Right lobe of liver (tissue), 4 donors: ENCODE measurements around the gene SAMMSON.

Experiments used
- CTCF ChIP-seq, 4 donors: fragments of 200-600 bp in 3 of 4; fragments of 450-650 bp in 1 of 4; IDR thresholded peaks; one replicate each; pipeline versions ENCODE4 v1.5.1 to v1.8.0; 2016 to 2022; ENCODE audit warnings: antibody characterized with exemption in 4 of 4, mild to moderate bottlenecking in 2 of 4
- POLR2A ChIP-seq: fragments of 450-650 bp; IDR thresholded peaks from one replicate; pipeline ENCODE4 v1.6.1; 2017; ENCODE audit warnings: antibody characterized with exemption, mild to moderate bottlenecking
- donor health status: DM: no; HTN: no; CAD: no.
- donor health status: DM: no; HTN: no; CAD: no.
- donor health status: DM: no; HTN: yes; CAD: no.

- TF ChIP-seq CTCF (IDR thresholded peaks at IDR 0.05) (no peak), POLR2A (no peak)
Measured at GRCh38 chr3:70056081-70056480, 56.5 kb downstream of the SAMMSON start.
